ENCODE measurements around the gene CYTH1.

- no peak for TF ChIP-seq CTCF (IDR thresholded peaks at IDR 0.05)
- TF ChIP-seq EZH2 (IDR thresholded peaks at IDR 0.05; ENCODE audit: borderline replicate concordance, insufficient read depth, low read depth, low read length, poor library complexity, severe bottlenecking), result no peak
These were observed 133.8 kb downstream of the CYTH1 start for GRCh38 chr17:78648293-78648692.

All from B cell (primary cell).